ENCODE measurements around the gene ATG7. TPM values are rescaled to one million over a fixed set of nuclear protein-coding genes. Genes with fewer than 3 reads are reported as not detected.
"Not testable (repeated sequence)": the region's sequence is repeated elsewhere in the genome, so short reads cannot be mapped to it uniquely, and the experiment has no call there.

The ATG7 gene
- total and polyA plus RNA-seq, 12 donors = 9.1 to 118 (median 40.0) TPM

- peaks cover 4 to 16% of the 10 kb centered on the region in 2 donors for H3K36me3 ChIP-seq (replicated peaks in 1 of 2)
- no peak for TF ChIP-seq POLR2A (IDR thresholded peaks at IDR 0.05)
- no peak for TF ChIP-seq CTCF (IDR thresholded peaks at IDR 0.05)
These were observed 58.9 kb downstream of the ATG7 start for GRCh38 chr3:11331101-11331500.

GRCh38 chr3:11335056-11335608 is 62.9 kb downstream of the ATG7 start:
- intact Hi-C loops (cut with DNase I) = loop anchor here (5.0 to 10.0 kb wide), 4 partner anchors 103 to 390 kb away; partner anchors contain the start of gene HRH1 (in 1 of the 2)
- DNase-seq = peak in 3 of 7 donors; percentile 20 to 34 (median 24)
- Histone ChIP-seq H3K27ac (no peak overlapping the region), H3K27me3 (no peaks in the 10 kb centered on the region), H3K4me3 (no peak overlapping the region), H3K4me1 (replicated peaks in 1 of 2) (peaks cover 4 to 9% of the 10 kb centered on the region in 2 donors), H3K9me3 (replicated peaks in 1 of 3) (no peaks in the 10 kb centered on the region), H3K36me3 (replicated peaks in 1 of 2) (peaks cover 4 to 10% of the 10 kb centered on the region in 2 donors)
- TF ChIP-seq CTCF (IDR thresholded peaks at IDR 0.05) = peak; percentile 58 to 84 (median 80)
- TF ChIP-seq POLR2A (IDR thresholded peaks at IDR 0.05) = no peak
- WGBS, 4 donors = 29 to 46% (median 33%) methylated on average over 4 of the region's 4 CpGs

More at GRCh38 chr3:11331101-11331500, 58.9 kb downstream of the ATG7 start:
- Histone ChIP-seq H3K4me1 (replicated peaks in 1 of 2) (peaks cover 14 to 22% of the 10 kb centered on the region in 2 donors), H3K4me3 (no peak overlapping the region), H3K27ac (no peak overlapping the region), H3K9me3 (replicated peaks in 1 of 3) (no peaks in the 10 kb centered on the region), H3K27me3 (no peaks in the 10 kb centered on the region)
- intact Hi-C loops (cut with DNase I) = loop anchor here (5.0 to 10.0 kb wide), 3 partner anchors 94 to 386 kb away; partner anchors contain the start of gene HRH1 (in 1 of the 2)
- DNase-seq = no peak
- 29 to 37% (median 35%) methylated on average over 1 of the region's 1 CpG for WGBS, 4 donors

- intact Hi-C loops (cut with DNase I) = loop anchor here (5.0 to 10.0 kb wide), 4 partner anchors 107 to 395 kb away; partner anchors contain the start of gene HRH1 (in 1 of the 2)
- 87 to 93% (median 90%) methylated on average over 3 of the region's 3 CpGs for whole genome bisulfite sequencing, 4 donors
- H3K27ac ChIP-seq = no peak overlapping the region
- no peak overlapping the region for H3K4me3 ChIP-seq
- TF ChIP-seq POLR2A (IDR thresholded peaks at IDR 0.05) (no peak), CTCF (IDR thresholded peaks at IDR 0.05) (no peak)
- no peaks in the 10 kb centered on the region for H3K4me1 ChIP-seq (replicated peaks in 1 of 2)
- no peak for DNase-seq
- H3K27me3 ChIP-seq = no peaks in the 10 kb centered on the region
- no peaks in the 10 kb centered on the region for H3K9me3 ChIP-seq (replicated peaks in 1 of 3)
- H3K36me3 ChIP-seq (replicated peaks in 1 of 2) = peaks cover 0 to 9% of the 10 kb centered on the region in 2 donors
These were observed 67.3 kb downstream of the ATG7 start for GRCh38 chr3:11339541-11339940.

- Histone ChIP-seq H3K27me3 (no peaks in the 10 kb centered on the region), H3K27ac (no peak overlapping the region), H3K9me3 (replicated peaks in 1 of 3) (no peaks in the 10 kb centered on the region), H3K4me3 (no peak overlapping the region), H3K36me3 (replicated peaks in 1 of 2) (peaks cover 0 to 33% of the 10 kb centered on the region in 2 donors), H3K4me1 (replicated peaks in 1 of 2) (peaks cover 0 to 7% of the 10 kb centered on the region in 2 donors)
- intact Hi-C loops (cut with DNase I) = no loop called here
- WGBS, 4 donors = 89 to 97% (median 90%) methylated on average over 1 of the region's 1 CpG
- DNase-seq = no peak
- no peak for TF ChIP-seq POLR2A (IDR thresholded peaks at IDR 0.05)
These were observed 74.2 kb downstream of the ATG7 start for GRCh38 chr3:11346416-11346815.

- H3K4me3 ChIP-seq; H3K27ac ChIP-seq; H3K4me1 ChIP-seq (replicated peaks in 1 of 2); DNase-seq; intact Hi-C loops (cut with DNase I); H3K9me3 ChIP-seq (replicated peaks in 1 of 3); H3K27me3 ChIP-seq: not testable (repeated sequence)
- peaks cover 0 to 28% of the 10 kb centered on the region in 2 donors for H3K36me3 ChIP-seq (replicated peaks in 1 of 2)
- WGBS, 4 donors = 89 to 99% (median 93%) methylated on average over 6 of the region's 6 CpGs
These were observed 76.7 kb downstream of the ATG7 start for GRCh38 chr3:11348877-11349276.
